ENCODE results near the gene FITM1.
A peak's percentile ranks its signal among the peaks of the same experiment; 100 is the strongest.

The FITM1 gene

DNA sequence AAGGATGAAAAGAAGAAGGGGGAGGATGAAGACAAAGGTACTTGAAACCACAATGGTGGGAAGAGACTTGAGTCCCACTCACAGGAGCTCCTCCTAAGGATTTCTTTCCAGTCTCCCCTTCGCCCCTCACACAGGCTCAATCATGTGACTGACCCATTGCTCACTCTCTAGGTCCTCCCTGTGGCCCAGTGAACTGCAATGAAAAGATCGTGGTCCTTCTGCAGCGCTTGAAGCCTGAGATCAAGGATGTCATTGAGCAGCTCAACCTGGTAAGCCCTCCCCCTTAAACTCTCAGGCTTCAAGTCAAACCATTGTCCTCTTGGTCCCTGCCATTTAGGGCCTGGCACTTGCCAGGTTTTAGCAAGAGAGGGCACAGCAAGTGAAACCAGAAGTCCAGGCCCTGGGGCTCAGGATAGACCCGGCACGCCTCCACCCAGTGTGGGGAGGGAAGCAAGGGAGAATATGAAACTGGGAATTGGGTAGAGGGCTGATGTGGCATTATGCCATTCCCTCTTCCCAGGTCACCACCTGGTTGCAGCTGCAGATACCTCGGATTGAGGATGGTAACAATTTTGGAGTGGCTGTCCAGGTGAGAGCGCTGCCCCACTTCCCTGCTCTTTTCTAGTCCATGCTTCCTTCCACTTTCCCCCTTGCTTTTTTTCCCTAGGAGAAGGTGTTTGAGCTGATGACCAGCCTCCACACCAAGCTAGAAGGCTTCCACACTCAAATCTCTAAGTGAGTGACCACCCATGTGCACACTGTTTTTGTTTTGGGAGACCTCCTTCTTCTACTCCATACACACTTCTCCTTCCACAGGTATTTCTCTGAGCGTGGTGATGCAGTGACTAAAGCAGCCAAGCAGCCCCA lies 7.3 kb downstream of the FITM1 start:
- TF ChIP-seq, protein P1, sequence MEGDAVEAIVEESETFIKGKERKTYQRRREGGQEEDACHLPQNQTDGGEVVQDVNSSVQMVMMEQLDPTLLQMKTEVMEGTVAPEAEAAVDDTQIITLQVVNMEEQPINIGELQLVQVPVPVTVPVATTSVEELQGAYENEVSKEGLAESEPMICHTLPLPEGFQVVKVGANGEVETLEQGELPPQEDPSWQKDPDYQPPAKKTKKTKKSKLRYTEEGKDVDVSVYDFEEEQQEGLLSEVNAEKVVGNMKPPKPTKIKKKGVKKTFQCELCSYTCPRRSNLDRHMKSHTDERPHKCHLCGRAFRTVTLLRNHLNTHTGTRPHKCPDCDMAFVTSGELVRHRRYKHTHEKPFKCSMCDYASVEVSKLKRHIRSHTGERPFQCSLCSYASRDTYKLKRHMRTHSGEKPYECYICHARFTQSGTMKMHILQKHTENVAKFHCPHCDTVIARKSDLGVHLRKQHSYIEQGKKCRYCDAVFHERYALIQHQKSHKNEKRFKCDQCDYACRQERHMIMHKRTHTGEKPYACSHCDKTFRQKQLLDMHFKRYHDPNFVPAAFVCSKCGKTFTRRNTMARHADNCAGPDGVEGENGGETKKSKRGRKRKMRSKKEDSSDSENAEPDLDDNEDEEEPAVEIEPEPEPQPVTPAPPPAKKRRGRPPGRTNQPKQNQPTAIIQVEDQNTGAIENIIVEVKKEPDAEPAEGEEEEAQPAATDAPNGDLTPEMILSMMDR (IDR thresholded peaks at IDR 0.05): no peak
- Histone ChIP-seq H3K27me3 (ENCODE audit: control insufficient read depth, insufficient read depth, low read length) (no peaks in the 10 kb centered on the region), H3K9me3 (ENCODE audit: control insufficient read depth, low read length) (no peaks in the 10 kb centered on the region), H3K4me3 (ENCODE audit: low read depth, low read length) (no peak overlapping the region), H3K4me1 (peaks cover 8% of the 10 kb centered on the region), H3K27ac (no peak overlapping the region), H3K4me2 (ENCODE audit: low read length) (no peak overlapping the region), H2AFZ (no peak overlapping the region), H3K79me2 (peaks cover 4% of the 10 kb centered on the region), H3K36me3 (ENCODE audit: control insufficient read depth, insufficient read depth, low read length) (no peaks in the 10 kb centered on the region), H3K9ac (no peak overlapping the region)

DNA sequence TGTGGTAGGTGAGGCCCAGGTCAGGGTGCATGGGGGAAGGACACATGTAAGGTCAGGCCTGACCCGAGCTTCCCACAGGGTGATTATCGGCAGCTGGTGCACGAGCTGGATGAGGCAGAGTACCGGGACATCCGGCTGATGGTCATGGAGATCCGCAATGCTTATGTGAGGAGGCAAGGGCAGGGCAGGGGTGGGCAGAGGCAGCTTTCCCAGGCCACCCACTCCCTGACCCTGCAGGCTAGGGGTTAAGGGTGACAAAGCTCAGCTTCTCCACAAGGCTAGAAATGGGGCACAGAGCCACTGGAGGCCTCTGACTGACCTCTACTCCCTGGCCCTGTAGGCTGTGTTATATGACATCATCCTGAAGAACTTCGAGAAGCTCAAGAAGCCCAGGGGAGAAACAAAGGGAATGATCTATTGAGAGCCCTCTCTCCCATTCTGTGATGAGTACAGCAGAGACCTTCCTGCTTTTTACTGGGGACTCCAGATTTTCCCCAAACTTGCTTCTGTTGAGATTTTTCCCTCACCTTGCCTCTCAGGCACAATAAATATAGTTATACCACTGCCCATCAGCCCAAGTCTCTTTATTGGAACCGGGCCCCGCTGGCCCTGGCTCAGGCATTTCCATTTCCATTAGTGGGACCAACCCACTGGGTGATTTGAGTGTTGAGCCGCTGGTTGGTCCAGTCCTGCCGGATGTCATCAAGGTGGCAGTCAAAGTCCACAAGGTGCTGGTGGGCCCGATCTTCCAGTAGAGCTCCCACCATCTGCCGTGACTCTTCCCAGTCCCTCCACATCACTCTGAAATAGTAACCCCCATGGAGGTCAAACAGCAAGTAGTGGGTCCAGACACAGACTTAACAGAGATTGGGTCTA lies 8.2 kb downstream of the FITM1 start:
- Histone ChIP-seq H2AFZ (no peak overlapping the region), H3K27me3 (ENCODE audit: control insufficient read depth, insufficient read depth, low read length) (no peaks in the 10 kb centered on the region), H3K4me3 (ENCODE audit: low read depth, low read length) (no peak overlapping the region), H3K4me2 (ENCODE audit: low read length) (no peak overlapping the region), H3K27ac (no peak overlapping the region), H3K9ac (no peak overlapping the region), H3K36me3 (ENCODE audit: control insufficient read depth, insufficient read depth, low read length) (no peaks in the 10 kb centered on the region), H3K79me2 (peaks cover 4% of the 10 kb centered on the region), H3K9me3 (ENCODE audit: control insufficient read depth, low read length) (no peaks in the 10 kb centered on the region), H3K4me1 (peaks cover 8% of the 10 kb centered on the region)
- TF ChIP-seq, protein P1 (IDR thresholded peaks at IDR 0.05): no peak

DNA sequence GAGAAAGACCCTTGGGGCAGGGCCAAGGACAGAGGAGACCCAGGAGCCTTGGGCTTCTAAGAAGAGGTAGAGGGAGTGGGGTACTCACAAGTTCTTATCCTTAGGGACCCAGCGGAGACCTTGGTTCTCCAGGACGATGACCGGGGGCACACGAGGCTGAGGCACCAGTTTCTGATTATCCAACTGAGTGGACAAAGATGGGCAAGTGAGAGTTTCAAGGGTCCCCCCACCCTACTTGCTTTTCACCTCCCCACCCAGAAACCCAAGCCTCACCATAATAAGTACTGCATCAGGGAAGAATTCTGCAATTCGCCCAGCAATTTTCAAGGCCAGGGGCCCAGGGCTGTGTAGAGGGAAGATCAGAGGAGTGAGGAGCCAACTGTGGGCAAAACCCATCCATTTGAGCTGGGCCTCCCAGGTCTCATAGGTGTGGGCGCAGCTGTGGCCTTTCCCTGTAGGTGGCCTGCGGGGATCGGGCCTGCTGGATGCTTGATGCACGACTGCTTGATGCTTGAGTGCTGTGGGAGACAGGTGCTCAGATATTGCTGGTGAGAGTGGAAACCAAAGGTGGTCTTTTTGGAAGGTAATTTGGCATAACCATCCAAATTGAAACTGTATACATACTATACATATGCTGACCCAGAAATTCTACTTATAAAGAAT lies 8.9 kb downstream of the FITM1 start:
- H3K27ac ChIP-seq: no peak overlapping the region
- H3K4me2 ChIP-seq (ENCODE audit: low read length): no peak overlapping the region
- peaks cover 8% of the 10 kb centered on the region for H3K4me1 ChIP-seq
- H3K9me3 ChIP-seq (ENCODE audit: control insufficient read depth, low read length): no peaks in the 10 kb centered on the region
- no peak overlapping the region for H3K4me3 ChIP-seq (ENCODE audit: low read depth, low read length)
- TF ChIP-seq, protein P1 (IDR thresholded peaks at IDR 0.05): no peak
- no peaks in the 10 kb centered on the region for H3K36me3 ChIP-seq (ENCODE audit: control insufficient read depth, insufficient read depth, low read length)
- no peak overlapping the region for H3K9ac ChIP-seq
- no peak overlapping the region for H2AFZ ChIP-seq
- peaks cover 7% of the 10 kb centered on the region for H3K79me2 ChIP-seq
- no peaks in the 10 kb centered on the region for H3K27me3 ChIP-seq (ENCODE audit: control insufficient read depth, insufficient read depth, low read length)

DNA sequence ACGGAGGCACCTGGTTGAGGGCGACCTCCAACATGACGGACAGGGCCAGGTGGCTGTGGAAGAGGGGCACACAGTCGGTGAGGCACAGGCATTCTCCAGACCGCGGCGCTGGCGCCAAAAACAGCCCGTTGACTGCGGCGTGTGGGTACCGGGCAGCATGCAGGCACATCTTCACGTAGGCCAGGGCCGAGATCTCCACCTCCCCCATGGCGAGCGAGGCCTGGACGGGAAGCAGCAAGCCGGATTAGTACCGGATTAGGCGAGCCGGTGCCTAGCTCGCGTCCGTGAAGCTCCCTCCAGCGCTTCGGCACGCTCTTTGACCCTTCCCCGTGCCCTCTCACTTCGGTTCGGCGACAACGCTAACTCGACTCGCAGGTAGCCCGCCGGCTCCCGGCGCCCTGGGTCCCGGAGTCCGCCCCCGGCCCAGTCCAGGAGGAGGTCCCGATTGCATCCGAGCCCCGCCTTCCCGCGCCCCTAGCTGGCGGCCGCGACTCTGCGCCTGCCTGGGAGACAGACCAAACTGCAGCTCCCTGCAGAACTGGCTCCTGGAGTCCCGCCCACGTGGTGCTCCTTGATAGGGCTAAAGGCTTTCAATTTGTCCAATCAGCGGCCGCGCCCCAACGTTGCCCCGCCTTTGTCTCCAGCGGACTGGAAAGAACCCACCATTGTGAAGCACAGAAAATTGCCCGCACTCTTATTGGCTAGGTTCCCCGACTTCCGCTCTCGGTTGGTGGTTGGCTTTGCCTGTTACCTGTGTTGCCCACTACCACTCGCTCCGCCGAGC lies 10.8 kb downstream of the FITM1 start, which contains the start of gene EMC9:
Gene EMC9 (minus strand): TSS at position 495 of the 784 bp plus-strand sequence. CDS start 287 bp downstream, at position 208.
- H3K36me3 ChIP-seq (ENCODE audit: control insufficient read depth, insufficient read depth, low read length): no peaks in the 10 kb centered on the region
- peak within 1 kb of the TSS; percentile 38 for H3K9ac ChIP-seq
- peak within 1 kb of the TSS; percentile 91 for H3K27ac ChIP-seq
- no peaks in the 10 kb centered on the region for H3K9me3 ChIP-seq (ENCODE audit: control insufficient read depth, low read length)
- H3K79me2 ChIP-seq: peaks cover 7% of the 10 kb centered on the region
- TF ChIP-seq, protein P1 (IDR thresholded peaks at IDR 0.05): peak; percentile 40
- peak within 1 kb of the TSS; percentile 79 for H3K4me3 ChIP-seq (ENCODE audit: low read depth, low read length)
- no peaks in the 10 kb centered on the region for H3K27me3 ChIP-seq (ENCODE audit: control insufficient read depth, insufficient read depth, low read length)
- H3K4me1 ChIP-seq: peaks cover 15% of the 10 kb centered on the region
- H2AFZ ChIP-seq: peak within 1 kb of the TSS; percentile 81
- peak within 1 kb of the TSS; percentile 97 for H3K4me2 ChIP-seq (ENCODE audit: low read length)
